ENCODE data around the gene ALDH3B2.
"Not testable (repeated sequence)": the region's sequence is repeated elsewhere in the genome, so short reads cannot be mapped to it uniquely, and the experiment has no call there.

Gene ALDH3B2

GRCh38 chr11:67674442-67674871 lies at the start of gene ALDH3B2:
Gene ALDH3B2 (minus strand): TSS chr11:67674623. CDS start chr11:67666935, 7,688 bp downstream.
- DNase-seq = no peak

GRCh38 chr11:67723036-67723435 lies 48.6 kb upstream of the ALDH3B2 start:
- not testable (repeated sequence) for DNase-seq

- not testable (repeated sequence) for DNase-seq
Measured at GRCh38 chr11:67716226-67716625, 41.8 kb upstream of the ALDH3B2 start.

- DNase-seq = not testable (repeated sequence)
Measured at GRCh38 chr11:67715801-67716200, 41.4 kb upstream of the ALDH3B2 start.

- DNase-seq = not testable (repeated sequence)
Measured at GRCh38 chr11:67713892-67714509, 39.6 kb upstream of the ALDH3B2 start.

GRCh38 chr11:67711676-67712075 lies 37.3 kb upstream of the ALDH3B2 start:
- not testable (repeated sequence) for DNase-seq

- not testable (repeated sequence) for DNase-seq
Measured at GRCh38 chr11:67711212-67711611, 36.8 kb upstream of the ALDH3B2 start.

GRCh38 chr11:67709806-67710205 lies 35.4 kb upstream of the ALDH3B2 start:
- not testable (repeated sequence) for DNase-seq

- no peak for DNase-seq
Measured at GRCh38 chr11:67705264-67705663, 30.8 kb upstream of the ALDH3B2 start.

GRCh38 chr11:67704524-67704923 lies 30.1 kb upstream of the ALDH3B2 start:
- no peak for DNase-seq

- DNase-seq = not testable (repeated sequence)
Measured at GRCh38 chr11:67703709-67704108, 29.3 kb upstream of the ALDH3B2 start.

GRCh38 chr11:67700548-67701262 lies 26.3 kb upstream of the ALDH3B2 start:
- DNase-seq = no peak

GRCh38 chr11:67700141-67700540 lies 25.7 kb upstream of the ALDH3B2 start:
- no peak for DNase-seq

GRCh38 chr11:67699521-67699920 lies 25.1 kb upstream of the ALDH3B2 start:
- no peak for DNase-seq

GRCh38 chr11:67698247-67698646 lies 23.8 kb upstream of the ALDH3B2 start:
- peak; percentile 76 for DNase-seq

- DNase-seq = no peak
Measured at GRCh38 chr11:67697846-67698245, 23.4 kb upstream of the ALDH3B2 start.

- DNase-seq = no peak
Measured at GRCh38 chr11:67696998-67697397, 22.6 kb upstream of the ALDH3B2 start.

GRCh38 chr11:67695606-67696005 lies 21.2 kb upstream of the ALDH3B2 start:
- DNase-seq = no peak

GRCh38 chr11:67694875-67695555 lies 20.6 kb upstream of the ALDH3B2 start:
- DNase-seq = no peak

- DNase-seq = no peak
Measured at GRCh38 chr11:67691149-67691548, 16.7 kb upstream of the ALDH3B2 start.

GRCh38 chr11:67689178-67689577 lies 14.8 kb upstream of the ALDH3B2 start:
- no peak for DNase-seq

- DNase-seq = no peak
Measured at GRCh38 chr11:67687986-67688385, 13.6 kb upstream of the ALDH3B2 start.

GRCh38 chr11:67685641-67686332 lies 11.4 kb upstream of the ALDH3B2 start:
- DNase-seq = not testable (repeated sequence)
